PFSK-1 (cell line): ENCODE results near the gene SPIRE1.

Experiments used
- FOXP2 ChIP-seq: optimal IDR thresholded peaks from 2 replicates; pipeline ENCODE3; 2011; ENCODE audit warnings: borderline replicate concordance, control low read depth, inconsistent platforms; ENCODE audit not compliant: insufficient read depth; ENCODE audit errors: extremely low read length, extremely low read depth
- POLR2AphosphoS5 ChIP-seq: IDR thresholded peaks from 2 replicates; pipeline ENCODE4 v1.6.1; 2012; ENCODE audit warnings: low read depth, mild to moderate bottlenecking, control low read depth, low read length, moderate library complexity
- SIN3A ChIP-seq: IDR thresholded peaks from 2 replicates; pipeline ENCODE4 v1.6.1; 2012; ENCODE audit warnings: mild to moderate bottlenecking, low read length, moderate library complexity, borderline replicate concordance; ENCODE audit not compliant: insufficient read depth
- TAF1 ChIP-seq: IDR thresholded peaks from 2 replicates; pipeline ENCODE4 v1.6.1; 2012; ENCODE audit warnings: low read length, control low read depth, borderline replicate concordance; ENCODE audit not compliant: insufficient read depth
- TF ChIP-seq, protein P1 (sequence below), 2 experiments: IDR thresholded peaks; 2 replicates each; pipeline versions ENCODE4 v1.6.1 to v1.8.0; 2011 to 2012; ENCODE audit warnings: low read depth in 2 of 2, low read length in 2 of 2, control low read depth in 1 of 2, inconsistent platforms in 1 of 2, mild to moderate bottlenecking in 1 of 2, moderate library complexity in 1 of 2; ENCODE audit not compliant: insufficient read depth in 1 of 2

Gene SPIRE1

GRCh38 chr18:12579775-12580174 lies 78.1 kb downstream of the SPIRE1 start:
- TF ChIP-seq, protein P1, sequence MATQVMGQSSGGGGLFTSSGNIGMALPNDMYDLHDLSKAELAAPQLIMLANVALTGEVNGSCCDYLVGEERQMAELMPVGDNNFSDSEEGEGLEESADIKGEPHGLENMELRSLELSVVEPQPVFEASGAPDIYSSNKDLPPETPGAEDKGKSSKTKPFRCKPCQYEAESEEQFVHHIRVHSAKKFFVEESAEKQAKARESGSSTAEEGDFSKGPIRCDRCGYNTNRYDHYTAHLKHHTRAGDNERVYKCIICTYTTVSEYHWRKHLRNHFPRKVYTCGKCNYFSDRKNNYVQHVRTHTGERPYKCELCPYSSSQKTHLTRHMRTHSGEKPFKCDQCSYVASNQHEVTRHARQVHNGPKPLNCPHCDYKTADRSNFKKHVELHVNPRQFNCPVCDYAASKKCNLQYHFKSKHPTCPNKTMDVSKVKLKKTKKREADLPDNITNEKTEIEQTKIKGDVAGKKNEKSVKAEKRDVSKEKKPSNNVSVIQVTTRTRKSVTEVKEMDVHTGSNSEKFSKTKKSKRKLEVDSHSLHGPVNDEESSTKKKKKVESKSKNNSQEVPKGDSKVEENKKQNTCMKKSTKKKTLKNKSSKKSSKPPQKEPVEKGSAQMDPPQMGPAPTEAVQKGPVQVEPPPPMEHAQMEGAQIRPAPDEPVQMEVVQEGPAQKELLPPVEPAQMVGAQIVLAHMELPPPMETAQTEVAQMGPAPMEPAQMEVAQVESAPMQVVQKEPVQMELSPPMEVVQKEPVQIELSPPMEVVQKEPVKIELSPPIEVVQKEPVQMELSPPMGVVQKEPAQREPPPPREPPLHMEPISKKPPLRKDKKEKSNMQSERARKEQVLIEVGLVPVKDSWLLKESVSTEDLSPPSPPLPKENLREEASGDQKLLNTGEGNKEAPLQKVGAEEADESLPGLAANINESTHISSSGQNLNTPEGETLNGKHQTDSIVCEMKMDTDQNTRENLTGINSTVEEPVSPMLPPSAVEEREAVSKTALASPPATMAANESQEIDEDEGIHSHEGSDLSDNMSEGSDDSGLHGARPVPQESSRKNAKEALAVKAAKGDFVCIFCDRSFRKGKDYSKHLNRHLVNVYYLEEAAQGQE (IDR thresholded peaks at IDR 0.05; ENCODE audit: insufficient read depth in 1 of 2, low read depth in 2 of 2, low read length in 2 of 2): no peak
- TF ChIP-seq SIN3A (no peak), TAF1 (no peak), POLR2AphosphoS5 (no peak), FOXP2 (no peak)

DNA sequence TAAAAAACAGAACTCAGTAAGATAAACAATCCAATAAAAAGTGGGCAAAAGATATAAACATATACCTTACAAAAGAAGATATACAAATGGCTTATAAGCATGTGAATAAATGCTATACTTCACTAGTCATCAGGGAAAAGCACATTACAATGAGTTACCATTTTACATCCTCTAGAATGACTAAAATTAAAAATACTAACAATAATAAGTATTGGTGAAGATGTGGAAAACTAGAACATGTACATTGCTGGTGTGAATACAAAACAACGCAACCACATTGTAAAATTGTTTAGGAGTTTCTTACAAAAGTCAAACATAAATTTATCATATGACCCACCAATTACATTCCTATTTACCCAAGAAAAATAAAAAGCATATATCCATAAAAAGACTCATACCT lies 80.1 kb downstream of the SPIRE1 start:
- TF ChIP-seq SIN3A (no peak), FOXP2 (no peak), POLR2AphosphoS5 (no peak), TAF1 (no peak)
- TF ChIP-seq, protein P1 (IDR thresholded peaks at IDR 0.05; ENCODE audit: insufficient read depth in 1 of 2, low read depth in 2 of 2, low read length in 2 of 2): no peak

GRCh38 chr18:12574494-12575185 lies 83.3 kb downstream of the SPIRE1 start:
- no peak for TF ChIP-seq TAF1
- TF ChIP-seq, protein P1 (IDR thresholded peaks at IDR 0.05; ENCODE audit: insufficient read depth in 1 of 2, low read depth in 2 of 2, low read length in 2 of 2): no peak
- TF ChIP-seq POLR2AphosphoS5: no peak
- no peak for TF ChIP-seq SIN3A
- no peak for TF ChIP-seq FOXP2

DNA sequence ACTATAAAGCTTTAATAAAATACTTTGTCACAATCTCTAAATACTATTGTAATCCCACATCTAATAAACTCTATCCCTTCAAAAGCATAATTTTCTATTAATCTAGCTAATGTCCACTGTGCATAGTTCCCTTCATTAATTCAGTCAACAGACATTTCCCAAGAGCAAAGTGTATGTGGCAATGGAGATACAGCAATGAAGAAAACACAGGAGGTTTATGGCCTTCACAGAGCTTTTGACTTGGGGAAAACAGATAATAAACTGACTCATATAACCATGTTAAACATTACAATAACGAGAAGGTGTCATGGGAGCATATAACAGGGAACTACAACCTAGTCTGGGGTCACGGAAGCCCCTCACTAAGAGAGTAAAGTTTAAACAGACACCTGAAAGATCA lies 86.3 kb downstream of the SPIRE1 start:
- no peak for TF ChIP-seq FOXP2
- TF ChIP-seq TAF1: no peak
- no peak for TF ChIP-seq POLR2AphosphoS5
- TF ChIP-seq, protein P1 (IDR thresholded peaks at IDR 0.05; ENCODE audit: insufficient read depth in 1 of 2, low read depth in 2 of 2, low read length in 2 of 2): no peak
- TF ChIP-seq SIN3A: no peak

DNA sequence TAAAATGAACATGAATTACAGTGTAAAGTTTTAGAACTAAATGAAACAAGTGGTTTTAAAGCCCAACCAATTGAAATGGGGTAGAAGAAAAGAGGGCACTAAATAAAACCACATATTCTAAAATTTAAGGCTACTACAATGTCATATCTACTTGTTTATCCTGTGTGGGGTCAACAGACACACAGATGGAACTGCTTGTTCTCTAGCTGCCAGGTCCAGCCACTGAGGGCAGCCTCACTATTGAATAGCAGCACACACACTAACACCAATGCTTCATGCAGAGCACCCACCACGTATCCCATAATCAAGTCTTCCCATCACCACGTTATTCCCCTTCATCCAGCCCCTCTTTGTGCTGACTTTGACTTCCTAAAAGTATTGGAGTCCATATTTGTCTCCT lies 88.1 kb downstream of the SPIRE1 start:
- TF ChIP-seq FOXP2: no peak
- TF ChIP-seq POLR2AphosphoS5: no peak
- TF ChIP-seq, protein P1 (IDR thresholded peaks at IDR 0.05; ENCODE audit: insufficient read depth in 1 of 2, low read depth in 2 of 2, low read length in 2 of 2): no peak
- TF ChIP-seq SIN3A: no peak
- TF ChIP-seq TAF1: no peak
